Vagina (tissue), 2 donors: ENCODE data around the gene PIN1.

Experiments
- POLR2A ChIP-seq, 2 donors: fragments of 450-650 bp; IDR thresholded peaks; one replicate each; pipeline ENCODE4 v1.6.1; 2017; ENCODE audit warnings: antibody characterized with exemption in 2 of 2, mild to moderate bottlenecking in 2 of 2, moderate library complexity in 2 of 2
- TF ChIP-seq, protein P1 (sequence below), 3 experiments: fragments of 450-650 bp in 2 of 3; fragments of 200-600 bp in 1 of 3; sonication (generic) in 1 of 3; IDR thresholded peaks; one replicate each; pipeline ENCODE4 v1.5.1; 2017 to 2019; ENCODE audit warnings: antibody characterized with exemption in 3 of 3, mild to moderate bottlenecking in 2 of 3, moderate library complexity in 2 of 3

DNA sequence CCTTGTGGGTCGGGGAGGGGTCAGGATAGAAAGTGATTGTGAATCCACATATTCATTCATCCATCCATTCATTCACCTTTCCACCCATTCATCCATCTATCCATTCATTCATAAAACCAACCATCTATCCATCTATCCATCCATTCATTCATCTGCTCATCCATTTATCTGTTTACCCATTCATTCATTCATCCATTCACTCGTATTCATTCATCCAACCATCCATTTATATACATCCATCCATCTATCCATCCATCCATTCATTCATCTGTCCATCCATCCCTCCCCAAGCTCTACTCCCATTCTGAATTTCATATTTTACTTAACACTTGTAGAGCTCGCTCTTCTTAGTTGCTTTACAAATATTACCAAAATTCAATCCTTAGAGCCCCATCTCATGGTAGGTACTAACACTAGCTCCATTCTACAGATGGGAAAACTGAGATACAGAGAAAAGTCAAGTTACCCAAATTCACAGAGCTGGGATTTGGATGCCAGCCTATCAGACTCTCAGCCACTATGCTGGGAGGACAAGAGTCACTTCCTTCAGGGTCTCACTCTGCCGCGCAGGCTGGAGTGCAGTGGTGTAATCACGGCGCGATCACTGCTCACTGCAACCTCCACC is 37.6 kb downstream of the PIN1 start:
- no peak for TF ChIP-seq POLR2A (IDR thresholded peaks at IDR 0.05)
- TF ChIP-seq, protein P1, sequence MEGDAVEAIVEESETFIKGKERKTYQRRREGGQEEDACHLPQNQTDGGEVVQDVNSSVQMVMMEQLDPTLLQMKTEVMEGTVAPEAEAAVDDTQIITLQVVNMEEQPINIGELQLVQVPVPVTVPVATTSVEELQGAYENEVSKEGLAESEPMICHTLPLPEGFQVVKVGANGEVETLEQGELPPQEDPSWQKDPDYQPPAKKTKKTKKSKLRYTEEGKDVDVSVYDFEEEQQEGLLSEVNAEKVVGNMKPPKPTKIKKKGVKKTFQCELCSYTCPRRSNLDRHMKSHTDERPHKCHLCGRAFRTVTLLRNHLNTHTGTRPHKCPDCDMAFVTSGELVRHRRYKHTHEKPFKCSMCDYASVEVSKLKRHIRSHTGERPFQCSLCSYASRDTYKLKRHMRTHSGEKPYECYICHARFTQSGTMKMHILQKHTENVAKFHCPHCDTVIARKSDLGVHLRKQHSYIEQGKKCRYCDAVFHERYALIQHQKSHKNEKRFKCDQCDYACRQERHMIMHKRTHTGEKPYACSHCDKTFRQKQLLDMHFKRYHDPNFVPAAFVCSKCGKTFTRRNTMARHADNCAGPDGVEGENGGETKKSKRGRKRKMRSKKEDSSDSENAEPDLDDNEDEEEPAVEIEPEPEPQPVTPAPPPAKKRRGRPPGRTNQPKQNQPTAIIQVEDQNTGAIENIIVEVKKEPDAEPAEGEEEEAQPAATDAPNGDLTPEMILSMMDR (IDR thresholded peaks at IDR 0.05): no peak
